ENCODE measurements around the gene RNF111.

- peak in 1 of 3 donors; percentile 68 for TF ChIP-seq POLR2AphosphoS5 (IDR thresholded peaks at IDR 0.05)
- TF ChIP-seq, protein P1, sequence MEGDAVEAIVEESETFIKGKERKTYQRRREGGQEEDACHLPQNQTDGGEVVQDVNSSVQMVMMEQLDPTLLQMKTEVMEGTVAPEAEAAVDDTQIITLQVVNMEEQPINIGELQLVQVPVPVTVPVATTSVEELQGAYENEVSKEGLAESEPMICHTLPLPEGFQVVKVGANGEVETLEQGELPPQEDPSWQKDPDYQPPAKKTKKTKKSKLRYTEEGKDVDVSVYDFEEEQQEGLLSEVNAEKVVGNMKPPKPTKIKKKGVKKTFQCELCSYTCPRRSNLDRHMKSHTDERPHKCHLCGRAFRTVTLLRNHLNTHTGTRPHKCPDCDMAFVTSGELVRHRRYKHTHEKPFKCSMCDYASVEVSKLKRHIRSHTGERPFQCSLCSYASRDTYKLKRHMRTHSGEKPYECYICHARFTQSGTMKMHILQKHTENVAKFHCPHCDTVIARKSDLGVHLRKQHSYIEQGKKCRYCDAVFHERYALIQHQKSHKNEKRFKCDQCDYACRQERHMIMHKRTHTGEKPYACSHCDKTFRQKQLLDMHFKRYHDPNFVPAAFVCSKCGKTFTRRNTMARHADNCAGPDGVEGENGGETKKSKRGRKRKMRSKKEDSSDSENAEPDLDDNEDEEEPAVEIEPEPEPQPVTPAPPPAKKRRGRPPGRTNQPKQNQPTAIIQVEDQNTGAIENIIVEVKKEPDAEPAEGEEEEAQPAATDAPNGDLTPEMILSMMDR (IDR thresholded peaks at IDR 0.05) = no peak
These were observed 144.6 kb downstream of the RNF111 start for GRCh38 chr15:59131969-59132562.
